Osteocyte (in vitro differentiated cells): ENCODE measurements around the gene NAA60. TPM values are rescaled to one million over a fixed set of nuclear protein-coding genes. Genes with fewer than 3 reads are reported as not detected.

Experiments used
- DNase-seq: peaks from one replicate; pipeline ENCODE4 v3.0.0; 2021; ENCODE audit warnings: mixed read lengths; ENCODE audit not compliant: unreplicated experiment; ENCODE audit errors: extremely low spot score
- H3K27ac Mint-ChIP-seq: one replicate; pipeline ENCODE4 v1.8.0; 2021; ENCODE audit warnings: mild to moderate bottlenecking, mixed read lengths; ENCODE audit not compliant: unreplicated experiment
- H3K27me3 Mint-ChIP-seq: one replicate; pipeline ENCODE4 v1.8.0; 2021; ENCODE audit warnings: mixed read lengths; ENCODE audit not compliant: unreplicated experiment
- H3K36me3 Mint-ChIP-seq: one replicate; pipeline ENCODE4 v1.8.0; 2021; ENCODE audit warnings: mixed read lengths; ENCODE audit not compliant: unreplicated experiment
- H3K4me1 Mint-ChIP-seq: one replicate; pipeline ENCODE4 v1.8.0; 2021; ENCODE audit warnings: mixed read lengths; ENCODE audit not compliant: unreplicated experiment
- H3K4me3 Mint-ChIP-seq: one replicate; pipeline ENCODE4 v1.8.0; 2021; ENCODE audit warnings: mild to moderate bottlenecking, moderate library complexity, mixed read lengths; ENCODE audit not compliant: unreplicated experiment
- H3K9me3 Mint-ChIP-seq: one replicate; pipeline ENCODE4 v1.8.0; 2021; ENCODE audit warnings: mixed read lengths; ENCODE audit not compliant: unreplicated experiment
- total RNA-seq: library from RNA; stranded (reverse); gene quantifications from 2 replicates; pipeline ENCODE4 v1.2.1, GENCODE V29; 2021
- TF ChIP-seq, protein P1 (sequence below): fragments of 200-600 bp; sonication (generic); IDR thresholded peaks from 2 replicates; pipeline ENCODE4 v1.5.0; 2021; ENCODE audit warnings: antibody characterized with exemption, mild to moderate bottlenecking, moderate library complexity

NAA60 gene
- total RNA-seq, 1 donor from 2014 or later, result 53.9 TPM

DNA sequence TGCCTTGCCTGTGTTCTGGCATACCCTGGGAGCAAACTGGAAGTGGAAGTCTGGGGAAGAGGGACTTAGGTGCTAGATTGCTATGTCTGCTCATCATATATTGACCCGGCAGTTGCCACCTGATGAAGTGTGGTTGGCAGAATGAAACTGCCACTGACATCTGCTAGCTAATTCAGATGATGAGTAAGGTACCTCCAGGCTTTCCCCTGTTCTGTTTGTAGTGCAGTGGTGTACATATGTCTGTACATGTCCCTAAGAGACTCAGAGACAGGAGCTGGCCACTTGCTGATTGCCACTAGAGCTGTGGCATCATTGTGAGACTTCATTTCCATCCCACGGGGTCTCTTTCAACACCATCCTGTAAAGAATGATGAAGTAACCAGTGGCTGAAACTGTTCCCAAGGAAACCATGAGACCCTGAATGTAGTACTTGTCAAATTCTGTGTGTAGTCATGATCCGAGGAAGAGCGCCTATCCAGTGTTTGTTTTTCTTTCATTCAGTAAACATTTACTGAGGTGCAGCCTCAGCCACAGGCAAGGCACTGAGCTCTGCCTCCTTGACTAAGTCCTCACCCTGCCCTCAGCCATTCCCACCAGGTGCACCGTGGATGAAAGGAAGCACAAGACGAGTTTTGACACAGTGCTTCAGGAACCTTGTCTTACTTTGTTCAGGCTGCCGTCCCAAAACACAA lies 70.6 kb downstream of the NAA60 start:
- H3K27ac Mint-ChIP-seq, result no peak overlapping the region
- no peak overlapping the region for H3K4me3 Mint-ChIP-seq
- no peaks in the 10 kb centered on the region for H3K9me3 Mint-ChIP-seq

DNA sequence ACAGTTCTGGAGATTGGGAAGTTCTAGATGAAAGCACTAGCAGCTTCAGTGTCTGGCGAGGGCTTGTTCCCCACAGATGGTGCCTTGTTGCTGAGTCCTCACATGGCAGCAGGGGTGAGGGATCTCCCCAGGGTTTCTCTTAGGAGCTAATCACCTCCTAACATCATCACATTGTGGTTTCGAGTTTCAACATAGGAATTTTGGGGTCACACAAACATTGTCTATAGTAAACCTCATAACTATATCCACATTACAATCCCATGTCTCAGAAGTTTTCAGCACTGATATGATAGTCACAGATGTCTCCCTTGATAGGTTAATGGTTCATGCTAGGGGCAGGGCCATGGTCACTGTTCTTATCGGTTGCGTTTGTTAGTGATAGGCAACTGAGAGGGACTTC lies 71.1 kb downstream of the NAA60 start:
- Mint-ChIP-seq H3K4me3 (no peak overlapping the region), H3K4me1 (peaks cover 4% of the 10 kb centered on the region), H3K36me3 (peaks cover 48% of the 10 kb centered on the region), H3K9me3 (no peaks in the 10 kb centered on the region), H3K27ac (no peak overlapping the region), H3K27me3 (no peaks in the 10 kb centered on the region)
- no peak for DNase-seq
- TF ChIP-seq, protein P1, sequence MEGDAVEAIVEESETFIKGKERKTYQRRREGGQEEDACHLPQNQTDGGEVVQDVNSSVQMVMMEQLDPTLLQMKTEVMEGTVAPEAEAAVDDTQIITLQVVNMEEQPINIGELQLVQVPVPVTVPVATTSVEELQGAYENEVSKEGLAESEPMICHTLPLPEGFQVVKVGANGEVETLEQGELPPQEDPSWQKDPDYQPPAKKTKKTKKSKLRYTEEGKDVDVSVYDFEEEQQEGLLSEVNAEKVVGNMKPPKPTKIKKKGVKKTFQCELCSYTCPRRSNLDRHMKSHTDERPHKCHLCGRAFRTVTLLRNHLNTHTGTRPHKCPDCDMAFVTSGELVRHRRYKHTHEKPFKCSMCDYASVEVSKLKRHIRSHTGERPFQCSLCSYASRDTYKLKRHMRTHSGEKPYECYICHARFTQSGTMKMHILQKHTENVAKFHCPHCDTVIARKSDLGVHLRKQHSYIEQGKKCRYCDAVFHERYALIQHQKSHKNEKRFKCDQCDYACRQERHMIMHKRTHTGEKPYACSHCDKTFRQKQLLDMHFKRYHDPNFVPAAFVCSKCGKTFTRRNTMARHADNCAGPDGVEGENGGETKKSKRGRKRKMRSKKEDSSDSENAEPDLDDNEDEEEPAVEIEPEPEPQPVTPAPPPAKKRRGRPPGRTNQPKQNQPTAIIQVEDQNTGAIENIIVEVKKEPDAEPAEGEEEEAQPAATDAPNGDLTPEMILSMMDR, result no peak

More for the DNA sequence above, 70.6 kb downstream of the NAA60 start:
- Mint-ChIP-seq H3K4me1 (peaks cover 4% of the 10 kb centered on the region), H3K36me3 (peaks cover 44% of the 10 kb centered on the region), H3K27me3 (no peaks in the 10 kb centered on the region)
- TF ChIP-seq, protein P1, result no peak
- DNase-seq, result no peak

DNA sequence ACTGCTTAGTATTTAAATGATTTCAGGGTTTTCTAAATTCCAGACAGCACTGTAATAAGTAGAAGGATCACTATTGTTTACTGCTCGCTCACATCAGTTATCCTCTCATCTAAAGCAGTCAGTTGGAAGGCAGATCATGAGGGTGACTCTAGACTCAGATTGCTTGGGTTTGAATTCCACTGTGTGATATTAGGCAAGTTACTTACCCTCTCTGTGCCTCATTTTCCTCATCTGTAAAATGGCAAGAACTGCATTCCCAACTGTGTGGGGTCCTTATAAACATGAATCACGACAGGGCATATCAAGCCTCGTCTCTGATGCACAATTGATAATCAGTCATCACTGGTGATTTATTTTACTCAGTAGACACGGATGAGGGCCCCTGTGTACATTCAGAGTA lies 72.4 kb downstream of the NAA60 start:
- Mint-ChIP-seq H3K4me3 (no peak overlapping the region), H3K27me3 (no peaks in the 10 kb centered on the region), H3K36me3 (peaks cover 51% of the 10 kb centered on the region), H3K9me3 (no peaks in the 10 kb centered on the region), H3K4me1 (peaks cover 4% of the 10 kb centered on the region), H3K27ac (no peak overlapping the region)
- TF ChIP-seq, protein P1, result no peak
- no peak for DNase-seq

DNA sequence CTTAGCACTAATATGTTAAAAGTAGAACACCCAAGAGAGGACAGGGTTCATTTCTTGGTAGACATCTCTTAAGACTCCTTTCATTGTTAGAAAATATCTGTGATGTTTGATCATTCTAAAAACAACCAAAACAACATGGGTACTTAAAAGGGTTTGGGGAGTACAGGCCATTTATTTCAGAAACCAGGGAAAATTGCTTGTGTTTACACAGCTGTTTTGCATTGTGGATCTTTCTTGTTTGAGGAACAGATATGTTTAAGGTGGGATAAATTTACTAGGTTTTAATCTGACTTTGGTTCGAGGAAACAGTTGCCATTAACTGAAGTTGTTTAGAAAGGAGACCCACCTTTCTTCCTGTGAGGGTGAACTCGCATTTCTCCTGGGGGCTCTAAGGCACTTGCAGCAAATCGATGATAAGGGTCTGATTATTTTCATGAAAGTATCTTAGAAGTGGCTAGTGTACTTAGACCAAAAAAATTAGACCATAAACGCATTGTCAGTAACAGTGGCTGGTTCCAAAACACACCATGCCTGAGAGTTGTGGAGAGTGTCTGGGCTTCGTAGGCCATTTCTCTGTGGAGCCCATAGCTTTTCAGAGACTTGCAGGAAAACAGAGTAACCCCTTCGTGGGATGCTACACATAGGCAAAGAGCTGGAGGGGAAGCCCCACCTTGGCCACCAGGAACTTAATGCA lies 75.0 kb downstream of the NAA60 start:
- TF ChIP-seq, protein P1, result no peak
- no peak for DNase-seq
- H3K4me1 Mint-ChIP-seq, result peaks cover 4% of the 10 kb centered on the region
- H3K4me3 Mint-ChIP-seq, result no peak overlapping the region
- peaks cover 55% of the 10 kb centered on the region for H3K36me3 Mint-ChIP-seq
- H3K27ac Mint-ChIP-seq, result no peak overlapping the region
- H3K27me3 Mint-ChIP-seq, result no peaks in the 10 kb centered on the region
- H3K9me3 Mint-ChIP-seq, result no peaks in the 10 kb centered on the region

DNA sequence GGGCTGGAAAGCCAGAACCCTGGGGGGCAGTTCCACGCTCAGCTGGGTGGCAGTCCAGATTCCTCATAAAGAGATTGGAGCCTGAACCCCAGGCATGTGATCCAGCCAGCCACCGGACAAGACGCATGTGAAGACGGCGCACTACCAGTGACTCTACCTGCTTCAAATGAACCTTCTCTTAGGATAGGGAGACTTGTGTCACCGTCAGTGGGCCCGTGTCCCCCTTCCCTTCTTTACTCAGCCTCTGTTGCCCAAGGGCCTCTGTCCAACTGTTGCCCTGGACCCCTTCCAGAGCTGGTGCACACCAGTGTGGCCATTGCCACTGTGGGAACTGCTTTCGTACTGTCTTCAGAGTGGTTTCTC lies 75.5 kb downstream of the NAA60 start:
- H3K4me1 Mint-ChIP-seq, result peaks cover 4% of the 10 kb centered on the region
- peaks cover 55% of the 10 kb centered on the region for H3K36me3 Mint-ChIP-seq
- no peaks in the 10 kb centered on the region for H3K9me3 Mint-ChIP-seq
- no peak overlapping the region for H3K4me3 Mint-ChIP-seq
- H3K27ac Mint-ChIP-seq, result no peak overlapping the region
- DNase-seq, result no peak
- TF ChIP-seq, protein P1, result no peak
- H3K27me3 Mint-ChIP-seq, result no peaks in the 10 kb centered on the region
